G401.6 (cell line): ENCODE results near the gene TUBA4A.
"Not testable (repeated sequence)": the region's sequence is repeated elsewhere in the genome, so short reads cannot be mapped to it uniquely, and the experiment has no call there.

Source experiments
- FAIRE-seq: peaks from 2 replicates; lab custom pipeline; 2012; peaks lifted over from hg19 to GRCh38; lab: Jason Lieb, UNC

Gene TUBA4A

GRCh38 chr2:219253753-219254589, at the start of gene TUBA4A:
Gene TUBA4A, minus strand, starts transcription at chr2:219253918. Its CDS starts 60 bp downstream, at chr2:219253858.
- no peak for FAIRE-seq

DNA sequence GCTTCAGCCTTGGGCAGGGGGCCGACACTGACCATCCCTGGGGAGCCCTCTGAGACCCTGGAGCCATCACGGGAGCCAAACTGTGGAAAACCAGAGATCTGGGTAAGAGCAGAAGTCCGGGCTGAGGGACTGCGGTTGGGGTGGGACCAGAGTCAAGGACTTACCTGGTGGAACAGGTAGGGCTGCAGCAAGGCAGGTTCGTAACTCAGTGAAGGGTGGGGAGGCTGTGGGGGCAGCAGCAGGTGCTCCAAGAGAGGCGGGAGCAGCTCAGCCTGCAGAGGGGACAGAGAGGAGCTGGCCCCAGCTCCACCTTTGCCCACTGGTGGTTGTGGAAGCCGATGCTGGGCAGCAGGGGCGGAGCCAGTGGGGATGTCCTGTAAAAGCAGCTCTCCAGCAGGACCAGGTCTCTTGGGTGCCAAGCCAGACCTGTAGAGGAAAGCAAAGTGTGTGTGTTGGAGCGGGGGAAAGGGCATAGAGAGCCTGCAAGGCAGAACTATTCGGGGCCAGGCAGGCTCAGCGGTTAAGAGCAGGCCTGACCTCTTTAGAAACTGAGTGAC, 48.8 kb upstream of the TUBA4A start:
- no peak for FAIRE-seq

GRCh38 chr2:219300022-219300421, 46.3 kb upstream of the TUBA4A start:
- FAIRE-seq, result no peak

- FAIRE-seq, result no peak
Measured at GRCh38 chr2:219299372-219299760, 45.6 kb upstream of the TUBA4A start.

DNA sequence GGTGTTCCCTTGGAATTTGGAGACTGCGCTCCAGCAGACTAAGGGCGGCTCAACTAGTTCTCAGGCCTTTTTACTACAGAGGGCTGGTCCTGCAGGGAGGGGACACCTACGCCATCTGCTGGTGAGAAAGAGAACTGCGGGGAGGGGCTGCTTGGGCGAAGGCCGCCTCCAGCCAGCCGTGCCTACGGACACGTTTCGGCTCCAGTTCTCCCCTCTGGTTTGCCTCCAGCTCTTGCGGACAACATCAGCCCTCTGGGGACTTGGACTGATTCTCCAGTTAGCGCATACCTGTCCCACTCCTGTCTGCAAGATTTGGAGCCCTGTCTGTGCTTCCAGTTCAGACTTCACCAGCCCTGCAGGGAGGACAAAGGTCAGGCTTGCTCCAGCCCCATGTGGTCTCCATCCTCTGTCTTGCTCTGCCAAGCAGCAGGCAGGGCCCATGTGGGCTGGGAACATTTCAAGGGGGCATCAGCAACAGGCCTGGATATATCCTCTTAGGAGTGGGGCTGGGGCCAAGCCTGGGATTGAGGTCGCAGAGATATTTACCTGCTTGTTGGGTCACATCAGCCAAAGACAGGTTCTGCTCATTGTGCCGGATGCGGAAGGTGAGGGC, 45.1 kb upstream of the TUBA4A start:
- FAIRE-seq, result peak; percentile 87

DNA sequence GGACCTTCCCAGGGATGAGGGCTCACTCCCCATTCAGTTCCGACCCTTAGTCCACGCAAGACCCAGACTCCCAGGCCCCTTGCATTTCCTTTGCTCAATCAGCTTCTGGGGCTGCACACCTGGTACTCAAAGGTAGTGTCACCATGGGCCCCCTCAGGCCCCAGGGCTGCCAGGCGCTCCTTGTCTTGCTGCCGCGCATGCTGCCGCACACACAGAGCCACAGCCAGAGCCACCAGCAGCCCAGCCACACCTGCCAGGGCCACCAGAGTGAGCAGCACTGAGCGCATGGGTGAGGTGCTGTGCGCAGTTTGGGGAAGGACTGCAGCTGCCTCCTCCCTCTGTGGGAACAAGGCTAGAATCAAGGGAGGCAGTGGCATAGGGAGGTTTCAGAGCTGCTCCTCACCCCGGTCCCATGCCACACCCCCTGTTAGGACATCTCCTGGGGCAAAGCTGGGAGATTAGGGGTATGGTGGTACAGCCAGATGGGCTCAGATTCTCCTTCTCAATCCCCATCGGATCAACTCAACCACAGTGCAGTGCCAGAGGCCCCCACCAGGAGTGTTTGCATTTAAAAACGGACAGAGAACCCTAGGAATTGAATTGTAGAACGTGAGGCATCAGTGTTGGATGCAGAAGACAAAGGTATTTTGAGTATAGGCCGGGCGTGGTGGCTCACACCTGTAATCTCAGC, 44.2 kb upstream of the TUBA4A start:
- FAIRE-seq, result no peak

- no peak for FAIRE-seq
Measured at GRCh38 chr2:219296631-219297391, 43.1 kb upstream of the TUBA4A start.

DNA sequence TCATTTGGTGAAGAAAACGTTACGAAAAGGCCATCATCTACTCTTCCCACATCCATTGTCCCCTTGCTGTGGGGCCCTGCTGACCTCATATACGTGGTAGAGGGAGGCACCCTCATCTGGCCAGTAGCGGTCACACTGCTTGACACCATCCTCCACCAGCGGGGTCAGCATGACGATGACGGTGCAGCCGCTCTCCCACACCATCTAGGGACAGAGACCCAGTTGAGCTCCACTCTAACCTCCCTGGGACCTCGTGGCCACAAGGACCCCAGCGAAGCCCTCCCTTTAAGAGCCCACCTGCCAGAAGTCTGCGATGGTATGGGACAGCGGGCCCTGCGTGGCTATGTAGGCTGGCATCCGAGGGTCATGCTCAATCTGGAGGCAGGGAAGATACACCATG, 42.4 kb upstream of the TUBA4A start:
- FAIRE-seq, result no peak

DNA sequence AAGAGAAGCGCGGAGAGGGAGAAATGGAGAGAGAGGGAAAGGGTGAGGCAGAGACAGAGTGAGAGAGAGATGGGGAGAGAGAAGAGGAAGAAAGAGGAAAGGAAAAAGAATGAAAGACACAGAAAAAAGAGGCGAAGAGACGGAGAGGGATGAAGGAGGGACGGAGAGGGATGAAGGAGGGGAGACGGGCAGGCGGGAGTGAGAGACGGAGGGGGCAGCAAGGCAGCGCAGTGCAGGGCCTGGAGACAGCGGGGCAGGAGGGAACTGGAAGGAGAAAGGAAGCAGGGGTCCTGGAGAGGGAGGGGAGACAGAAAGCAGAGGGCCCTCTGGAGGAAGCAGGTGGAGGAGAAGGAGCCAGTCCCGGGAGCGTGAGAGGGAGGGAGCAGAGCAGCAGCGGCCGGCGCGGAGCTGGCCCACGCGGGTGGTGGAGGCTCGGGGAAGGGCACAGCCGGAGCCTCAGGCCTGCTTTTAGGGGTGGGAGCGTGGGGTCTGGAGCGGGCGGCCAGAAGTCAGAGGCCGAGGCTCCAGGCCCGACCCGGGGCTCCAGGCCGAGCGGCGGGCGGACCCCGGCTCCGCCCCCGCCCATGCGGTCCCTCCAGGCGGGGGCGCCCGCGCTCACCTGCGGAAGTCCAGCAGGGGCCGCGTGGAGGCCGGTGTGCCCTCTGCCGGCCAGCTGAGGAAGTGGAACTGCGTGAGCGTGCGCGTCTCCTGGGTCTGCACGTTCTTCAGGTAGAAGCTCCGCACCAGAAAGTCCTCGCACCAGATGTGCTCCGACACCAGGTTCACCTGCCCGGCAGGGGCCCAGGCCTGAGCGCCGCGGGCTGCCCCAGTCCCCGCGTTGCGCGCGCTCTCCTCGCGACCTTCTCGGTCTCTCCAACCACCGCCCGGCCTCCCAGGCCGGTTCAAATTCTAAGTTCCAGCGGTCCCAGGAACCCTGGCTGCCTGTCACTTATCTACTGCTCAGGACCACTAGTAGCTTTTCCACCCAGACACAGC, 40.9 kb upstream of the TUBA4A start:
- no peak for FAIRE-seq

DNA sequence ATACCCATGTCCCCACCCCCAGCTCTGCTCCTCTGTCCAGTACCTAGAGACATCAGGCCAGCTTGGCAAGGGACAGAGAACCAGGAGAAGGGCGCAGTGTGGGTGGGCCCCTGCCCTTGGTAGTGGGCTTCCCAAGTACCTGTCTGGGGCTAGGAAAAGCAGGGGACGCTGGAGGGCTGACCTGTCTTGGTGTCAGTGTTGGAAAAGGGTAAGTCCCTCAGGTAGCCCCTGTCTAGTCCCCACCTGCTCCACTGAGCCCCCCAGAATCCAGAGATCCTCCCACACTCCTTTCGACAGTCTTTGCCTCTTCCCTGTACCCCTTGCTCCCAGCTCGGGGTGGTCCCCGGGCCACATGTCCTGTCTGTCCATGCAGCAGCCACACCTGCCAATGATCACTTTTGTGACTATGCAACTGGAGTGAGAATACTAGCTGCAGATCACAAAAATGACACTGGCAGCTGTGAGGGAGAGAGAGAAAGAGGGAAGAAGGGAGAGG, 40.1 kb upstream of the TUBA4A start:
- no peak for FAIRE-seq

- FAIRE-seq, result no peak
Measured at GRCh38 chr2:219292616-219293015, 38.9 kb upstream of the TUBA4A start.

DNA sequence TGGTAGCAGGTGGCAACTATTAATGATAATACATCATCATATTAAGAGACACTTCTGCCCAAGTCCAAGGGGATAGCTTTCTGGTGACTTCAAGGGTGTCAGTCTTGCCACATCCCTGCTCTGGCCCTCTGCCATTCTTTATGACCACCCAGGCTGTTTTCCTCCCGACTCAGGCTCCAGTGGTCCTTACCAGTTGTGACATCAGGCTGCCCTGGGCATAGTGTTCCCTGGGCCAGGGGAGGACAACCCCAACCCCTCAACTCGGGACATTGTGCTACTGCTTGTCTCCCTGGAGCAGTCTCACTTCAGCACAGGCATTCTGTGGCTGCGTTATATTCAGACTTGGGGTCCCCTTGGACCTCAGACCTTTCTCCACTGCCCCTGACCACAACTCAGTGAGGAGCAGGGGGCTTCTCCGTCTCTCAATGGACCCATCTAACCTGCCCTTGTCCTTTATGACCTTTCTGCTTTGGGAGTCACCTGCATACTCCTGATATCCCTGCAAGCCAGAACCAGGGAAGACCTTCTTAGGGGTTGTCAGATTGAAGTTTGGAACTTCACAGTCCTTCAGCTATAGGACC, 38.3 kb upstream of the TUBA4A start:
- FAIRE-seq, result no peak

GRCh38 chr2:219291394-219291793, 37.7 kb upstream of the TUBA4A start:
- no peak for FAIRE-seq

GRCh38 chr2:219290381-219291171, 36.9 kb upstream of the TUBA4A start:
- FAIRE-seq, result no peak

GRCh38 chr2:219289537-219290361, 36.0 kb upstream of the TUBA4A start:
- no peak for FAIRE-seq

- FAIRE-seq, result no peak
Measured at GRCh38 chr2:219289195-219289536, 35.4 kb upstream of the TUBA4A start.

DNA sequence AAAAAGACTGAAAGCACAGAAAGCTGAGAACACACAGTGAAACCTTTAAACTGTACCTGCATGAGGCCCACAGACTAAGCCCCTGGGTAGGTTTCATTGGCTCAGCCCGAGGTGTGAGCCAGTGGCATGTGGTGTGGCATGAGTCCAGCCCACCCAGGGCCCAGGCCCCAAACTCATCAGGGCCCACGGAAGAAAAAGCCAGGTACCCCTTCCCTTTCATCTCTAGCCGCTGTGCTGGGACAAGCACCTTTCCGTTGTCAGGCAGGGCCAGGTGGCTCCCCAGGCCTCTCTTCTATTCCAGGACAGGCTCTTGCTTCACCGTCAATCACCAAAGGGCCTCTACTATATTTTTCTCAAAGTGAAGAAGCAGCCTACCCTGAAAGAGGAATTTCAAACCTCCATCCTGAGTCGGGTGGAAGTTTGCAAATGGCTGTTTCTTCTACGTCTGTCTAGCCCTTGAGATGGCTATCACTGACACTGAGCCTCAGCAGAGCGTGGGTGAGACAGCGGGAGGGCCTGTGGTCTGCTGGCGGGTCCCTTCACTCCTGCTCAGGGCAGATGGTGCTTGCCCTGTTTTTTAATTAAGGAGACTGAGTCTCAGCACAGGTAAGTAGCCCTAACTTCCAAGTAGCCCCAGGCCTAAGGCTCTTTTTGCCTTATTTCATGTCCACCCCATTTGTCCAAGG, 34.0 kb upstream of the TUBA4A start:
- FAIRE-seq, result no peak

GRCh38 chr2:219287116-219287440, 33.4 kb upstream of the TUBA4A start:
- FAIRE-seq, result not testable (repeated sequence)
